K562 (cell line): ENCODE measurements around the gene GRB10. TPM values are rescaled to one million over a fixed set of nuclear protein-coding genes. Genes with fewer than 3 reads are reported as not detected.

ENCODE experiments used
- ATAC-seq: fragments of 200-7000 bp; cut with Tn5 transposase; 3 replicates; pipeline ENCODE4 v1.9.1; 2020; ENCODE audit warnings: moderate library complexity
- BruUV-seq: library from RNA; stranded (reverse); fragments of 400-500 nt; replicated peaks from 2 replicates; lab custom pipeline; 2021; lab: Mats Ljungman, UMichigan
- CTCF ChIA-PET: fragments of 300-600 bp; formaldehyde crosslinking; extraction: SDS; loops from one replicate; lab custom pipeline; 2021; ENCODE audit warnings: low intra/inter-chr PET ratio; lab: Yijun Ruan, JAX
- POLR2A ChIA-PET: fragments of 300-600, 350-650 bp; sonication (Branson Sonifier 250); formaldehyde crosslinking; extraction: SDS; loops from one replicate; lab custom pipeline; 2021; ENCODE audit warnings: antibody characterized with exemption, inconsistent platforms; lab: Yijun Ruan, JAX
- DNase-seq, 4 experiments: peaks; one replicate each; pipeline versions ENCODE4 v3.0.0 to v3.0.0-alpha.2; 2011 to 2018; ENCODE audit warnings: low spot score in 3 of 4, mixed read lengths in 3 of 4; ENCODE audit errors: extremely low read depth in 1 of 4
- FAIRE-seq: peaks from 2 replicates; lab custom pipeline; 2011; peaks lifted over from hg19 to GRCh38; lab: Jason Lieb, UNC
- H2AFZ ChIP-seq: 2 replicates; pipeline ENCODE4 v1.6.0; 2011; ENCODE audit warnings: low read depth, low read length, control low read depth, inconsistent platforms
- H3K27ac ChIP-seq: fragments of 200-600 bp; 3 replicates; pipeline ENCODE4 v1.8.0; 2011; ENCODE audit warnings: low read depth, mild to moderate bottlenecking, control low read depth, inconsistent platforms, low read length, moderate library complexity, mixed read lengths; ENCODE audit errors: extremely low read depth
- H3K27me3 ChIP-seq, 2 experiments: fragments of 300-600 bp in 1 of 2; 2 replicates in 1 of 2; 3 replicates in 1 of 2; pipeline versions ENCODE4 v1.6.0 to v1.8.0; 2011; ENCODE audit warnings: inconsistent platforms in 2 of 2, low read length in 2 of 2, mild to moderate bottlenecking in 1 of 2, mixed read lengths in 1 of 2, moderate library complexity in 1 of 2; ENCODE audit not compliant: control insufficient read depth in 2 of 2, insufficient read depth in 2 of 2
- H3K36me3 ChIP-seq: fragments of 300-600 bp; 3 replicates; pipeline ENCODE4 v1.8.0; 2011; ENCODE audit warnings: mild to moderate bottlenecking, low read length, inconsistent platforms; ENCODE audit not compliant: control insufficient read depth, insufficient read depth
- H3K4me1 ChIP-seq, 2 experiments: fragments of 200-600 bp in 1 of 2; replicated peaks in 1 of 2; 2 replicates in 1 of 2; 3 replicates in 1 of 2; pipeline versions ENCODE4 v1.5.1 to v1.8.0; 2011; ENCODE audit warnings: inconsistent platforms in 2 of 2, low read length in 2 of 2, mild to moderate bottlenecking in 1 of 2, mixed read lengths in 1 of 2, moderate library complexity in 1 of 2; ENCODE audit not compliant: control insufficient read depth in 2 of 2, insufficient read depth in 2 of 2
- H3K4me2 ChIP-seq: 2 replicates; pipeline ENCODE4 v1.6.1; 2011; ENCODE audit warnings: low read length, control low read depth, inconsistent platforms, mixed read lengths; ENCODE audit not compliant: insufficient read depth
- H3K4me3 ChIP-seq: fragments of 200-600 bp; sonication (generic), shearing (Covaris generic); 2 replicates; pipeline ENCODE4 v1.5.1; 2016; ENCODE audit warnings: control low read depth, inconsistent platforms
- H3K79me2 ChIP-seq: fragments of 200-600 bp; 3 replicates; pipeline ENCODE4 v1.8.0; 2011; ENCODE audit warnings: low read length, inconsistent platforms; ENCODE audit not compliant: control insufficient read depth, insufficient read depth
- H3K9ac ChIP-seq, 2 experiments: 2 replicates each; pipeline versions ENCODE4 v1.6.0 to v1.6.1; 2011; ENCODE audit warnings: low read depth in 2 of 2, low read length in 2 of 2, control low read depth in 1 of 2, inconsistent platforms in 1 of 2, mild to moderate bottlenecking in 1 of 2, mixed read lengths in 1 of 2; ENCODE audit not compliant: insufficient read depth in 1 of 2
- H3K9me1 ChIP-seq: one replicate; pipeline ENCODE4 v1.6.0; 2011; ENCODE audit warnings: inconsistent platforms, mild to moderate bottlenecking, low read length, moderate library complexity; ENCODE audit not compliant: control insufficient read depth, insufficient read depth
- H3K9me3 ChIP-seq: replicated peaks from 2 replicates; pipeline ENCODE4 v1.5.1; 2011; ENCODE audit warnings: low read depth, low read length, inconsistent platforms; ENCODE audit not compliant: control insufficient read depth, insufficient read depth
- H4K20me1 ChIP-seq: replicated peaks from 2 replicates; pipeline ENCODE4 v1.6.1; 2011; ENCODE audit warnings: low read length, inconsistent platforms, mixed read lengths; ENCODE audit not compliant: control insufficient read depth, insufficient read depth
- ARHGAP35 ChIP-seq: fragments of 450-650 bp; IDR thresholded peaks from 2 replicates; pipeline ENCODE4 v1.6.1; 2018; ENCODE audit not compliant: partially characterized antibody
- BCOR ChIP-seq: fragments of 450-650 bp; IDR thresholded peaks from 2 replicates; pipeline ENCODE4 v1.6.1; 2016
- HNRNPH1 ChIP-seq: fragments of 200-400 bp; formaldehyde crosslinking; optimal IDR thresholded peaks from 2 replicates; pipeline ENCODE3; 2017; ENCODE audit warnings: low read depth, mild to moderate bottlenecking, low read length, moderate library complexity
- MAFK ChIP-seq: IDR thresholded peaks from 2 replicates; pipeline ENCODE4 v1.6.1; 2011; ENCODE audit warnings: low read length, improper control_type of control experiment
- RB1 ChIP-seq: fragments of 450-650 bp; IDR thresholded peaks from 2 replicates; pipeline ENCODE4 v1.6.1; 2017; ENCODE audit warnings: low read depth, mild to moderate bottlenecking
- RBM17 ChIP-seq: fragments of 200-400 bp; formaldehyde crosslinking; IDR thresholded peaks from 2 replicates; pipeline ENCODE4 v1.6.1; 2017; ENCODE audit warnings: low read depth, mild to moderate bottlenecking, low read length, borderline replicate concordance
- SMARCA5 ChIP-seq: fragments of 450-650 bp; IDR thresholded peaks from 2 replicates; pipeline ENCODE4 v1.6.1; 2016
- SNIP1 ChIP-seq: fragments of 450-650 bp; IDR thresholded peaks from 2 replicates; pipeline ENCODE4 v1.7.1; 2017; ENCODE audit warnings: low read depth, mild to moderate bottlenecking
- SNRNP70 ChIP-seq: fragments of 200-400 bp; formaldehyde crosslinking; optimal IDR thresholded peaks from 2 replicates; pipeline ENCODE3; 2017; ENCODE audit warnings: low read depth, low read length
- SP2 ChIP-seq: IDR thresholded peaks from 2 replicates; pipeline ENCODE4 v1.6.1; 2011; ENCODE audit warnings: mild to moderate bottlenecking, low read depth, low read length, moderate library complexity; ENCODE audit not compliant: poor library complexity, severe bottlenecking; ENCODE audit errors: extremely low read depth
- SRSF7 ChIP-seq: fragments of 200-400 bp; formaldehyde crosslinking; optimal IDR thresholded peaks from 2 replicates; pipeline ENCODE3; 2017; ENCODE audit warnings: mild to moderate bottlenecking, low read depth, low read length
- ZEB2 ChIP-seq: fragments of 450-650 bp; IDR thresholded peaks from 2 replicates; pipeline ENCODE4 v1.6.1; 2016
- ZNF217 ChIP-seq: sonication (generic); formaldehyde crosslinking; IDR thresholded peaks from 2 replicates; pipeline ENCODE4 v1.8.0; 2022; ENCODE audit warnings: mild to moderate bottlenecking, missing genetic modification reagents
- ZNF282 ChIP-seq: sonication (generic); formaldehyde crosslinking; IDR thresholded peaks from 2 replicates; pipeline ENCODE4 v1.8.1; 2023; ENCODE audit warnings: missing genetic modification reagents
- WGBS: fragments of 100-300 bp; shearing (Covaris generic); methylation state at CpG from one replicate; pipeline ENCODE4 v1.1.6; 2016; ENCODE audit warnings: low coverage, mixed read lengths; ENCODE audit not compliant: insufficient coverage; ENCODE audit errors: missing lambda C conversion rate; 5-methylcytosine and 5-hydroxymethylcytosine counted together
- in situ Hi-C: fragments of 300-500 bp; cut with MboI; formaldehyde crosslinking; loops from 4 replicates; pipeline ENCODE4 v1.15.0; 2018; ENCODE audit warnings: inconsistent platforms, mixed read lengths
- intact Hi-C: fragments of 100-400 bp; cut with micrococcal nuclease; formaldehyde crosslinking; loops from 2 replicates; pipeline ENCODE4 v1.14.2; 2022
- polyA plus RNA-seq, 8 experiments: library from polyadenylated mRNA; depleted of rRNA in 4 of 8; stranded (reverse) in 5 of 8; unstranded in 3 of 8; fragments of >200 nt; fragmentation: Nextera tagmentation in 2 of 8; fragmentation: Illumina TruSeq in 1 of 8; extraction: Ambion mirVana in 2 of 8; extraction: Trizol in 1 of 8; gene quantifications; 2 replicates each; pipeline versions ENCODE4 v1.2.1 to v1.2.3, GENCODE V29; 2011 to 2014; ENCODE audit warnings: inconsistent platforms in 1 of 8, missing spikeins in 1 of 8
- total RNA-seq, 7 experiments: library from RNA; depleted of rRNA in 6 of 7; stranded (reverse); fragments of >200 nt in 6 of 7; fragmentation: Illumina TruSeq in 2 of 7; extraction: Trizol in 2 of 7; gene quantifications; 2 replicates each; pipeline versions ENCODE4 v1.2.1 to v1.2.3, GENCODE V29; 2011 to 2021; ENCODE audit warnings: low replicate concordance in 1 of 7
- TF ChIP-seq, protein P1 (sequence below): fragments of 250-450 bp; sonication (Bioruptor Pico); IDR thresholded peaks from 2 replicates; pipeline ENCODE4 v1.5.0; 2021; ENCODE audit warnings: mild to moderate bottlenecking, borderline replicate concordance
- TF ChIP-seq, protein P2 (sequence below): sonication (generic); formaldehyde crosslinking; IDR thresholded peaks from 2 replicates; pipeline ENCODE4 v1.8.0; 2023; ENCODE audit warnings: mild to moderate bottlenecking, missing genetic modification reagents
- TF ChIP-seq, protein P3 (sequence below): fragments of 450-650 bp; IDR thresholded peaks from 2 replicates; pipeline ENCODE4 v1.6.1; 2014; ENCODE audit warnings: low read depth, mild to moderate bottlenecking, moderate library complexity, borderline replicate concordance

The GRB10 gene
- total and polyA plus RNA-seq, 9 of the 15 experiments (the other 6 are each of a cell fraction or from before 2014, with no cell fraction given) = 8.9 to 88.5 (median 40.7) TPM

DNA sequence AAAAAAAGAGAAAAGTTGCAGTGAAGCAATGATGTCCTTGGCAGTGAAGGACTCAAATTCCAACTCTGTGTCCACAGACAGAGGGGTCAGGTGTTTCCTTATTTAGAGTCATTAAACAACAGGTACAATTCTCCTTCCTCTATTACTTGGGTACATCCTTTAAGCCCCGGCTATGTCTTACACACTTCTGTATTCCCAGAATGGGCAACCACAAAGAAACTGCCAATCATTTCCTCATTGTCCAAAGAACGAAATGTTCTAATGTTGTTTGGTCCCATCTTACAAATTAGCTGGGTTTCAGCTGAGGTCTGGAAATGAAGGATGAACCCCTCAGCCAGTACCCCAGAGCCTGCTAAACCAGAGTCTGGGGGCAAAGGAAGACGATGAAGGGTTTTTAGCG is 59.5 kb downstream of the GRB10 start:
- FAIRE-seq = no peak
- ATAC-seq = no peak
- Histone ChIP-seq H4K20me1 (peaks cover 36% of the 10 kb centered on the region), H2AFZ (no peak overlapping the region), H3K79me2 (peaks cover 72% of the 10 kb centered on the region), H3K9me3 (no peaks in the 10 kb centered on the region), H3K27me3 (no peaks in the 10 kb centered on the region), H3K4me1 (peaks cover 0 to 10% of the 10 kb centered on the region in 2 experiments; a peak in 3 of 5 replicates), H3K9me1 (no peaks in the 10 kb centered on the region), H3K27ac (no peak overlapping the region), H3K9ac (no peak overlapping the region), H3K4me3 (no peak overlapping the region), H3K4me2 (no peak overlapping the region), H3K36me3 (peaks cover 14% of the 10 kb centered on the region; the same call in 1 of the 3 replicates)
- WGBS = 96% methylated on average over 4 of the region's 4 CpGs
- intact Hi-C loops (no loop called here), in situ Hi-C loops (no loop called here)
- CTCF ChIA-PET = no interaction called here
- POLR2A ChIA-PET = no interaction called here
- no peak for DNase-seq
- TF ChIP-seq BCOR (no peak), ARHGAP35 (no peak), ZEB2 (no peak), ZNF282 (CRISPR knock-in tag) (no peak), RBM17 (no peak), SP2 (no peak), ZNF217 (CRISPR knock-in tag) (no peak), SRSF7 (no peak), SNIP1 (no peak), HNRNPH1 (no peak), RB1 (no peak), SMARCA5 (no peak), MAFK (no peak), SNRNP70 (no peak)
- TF ChIP-seq, protein P1, sequence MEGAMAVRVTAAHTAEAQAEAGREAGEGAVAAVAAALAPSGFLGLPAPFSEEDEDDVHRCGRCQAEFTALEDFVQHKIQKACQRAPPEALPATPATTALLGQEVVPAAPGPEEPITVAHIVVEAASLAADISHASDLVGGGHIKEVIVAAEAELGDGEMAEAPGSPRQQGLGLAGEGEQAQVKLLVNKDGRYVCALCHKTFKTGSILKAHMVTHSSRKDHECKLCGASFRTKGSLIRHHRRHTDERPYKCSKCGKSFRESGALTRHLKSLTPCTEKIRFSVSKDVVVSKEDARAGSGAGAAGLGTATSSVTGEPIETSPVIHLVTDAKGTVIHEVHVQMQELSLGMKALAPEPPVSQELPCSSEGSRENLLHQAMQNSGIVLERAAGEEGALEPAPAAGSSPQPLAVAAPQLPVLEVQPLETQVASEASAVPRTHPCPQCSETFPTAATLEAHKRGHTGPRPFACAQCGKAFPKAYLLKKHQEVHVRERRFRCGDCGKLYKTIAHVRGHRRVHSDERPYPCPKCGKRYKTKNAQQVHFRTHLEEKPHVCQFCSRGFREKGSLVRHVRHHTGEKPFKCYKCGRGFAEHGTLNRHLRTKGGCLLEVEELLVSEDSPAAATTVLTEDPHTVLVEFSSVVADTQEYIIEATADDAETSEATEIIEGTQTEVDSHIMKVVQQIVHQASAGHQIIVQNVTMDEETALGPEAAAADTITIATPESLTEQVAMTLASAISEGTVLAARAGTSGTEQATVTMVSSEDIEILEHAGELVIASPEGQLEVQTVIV = no peak
- TF ChIP-seq, protein P2, sequence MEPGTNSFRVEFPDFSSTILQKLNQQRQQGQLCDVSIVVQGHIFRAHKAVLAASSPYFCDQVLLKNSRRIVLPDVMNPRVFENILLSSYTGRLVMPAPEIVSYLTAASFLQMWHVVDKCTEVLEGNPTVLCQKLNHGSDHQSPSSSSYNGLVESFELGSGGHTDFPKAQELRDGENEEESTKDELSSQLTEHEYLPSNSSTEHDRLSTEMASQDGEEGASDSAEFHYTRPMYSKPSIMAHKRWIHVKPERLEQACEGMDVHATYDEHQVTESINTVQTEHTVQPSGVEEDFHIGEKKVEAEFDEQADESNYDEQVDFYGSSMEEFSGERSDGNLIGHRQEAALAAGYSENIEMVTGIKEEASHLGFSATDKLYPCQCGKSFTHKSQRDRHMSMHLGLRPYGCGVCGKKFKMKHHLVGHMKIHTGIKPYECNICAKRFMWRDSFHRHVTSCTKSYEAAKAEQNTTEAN (CRISPR knock-in tag) = no peak
- TF ChIP-seq, protein P3, sequence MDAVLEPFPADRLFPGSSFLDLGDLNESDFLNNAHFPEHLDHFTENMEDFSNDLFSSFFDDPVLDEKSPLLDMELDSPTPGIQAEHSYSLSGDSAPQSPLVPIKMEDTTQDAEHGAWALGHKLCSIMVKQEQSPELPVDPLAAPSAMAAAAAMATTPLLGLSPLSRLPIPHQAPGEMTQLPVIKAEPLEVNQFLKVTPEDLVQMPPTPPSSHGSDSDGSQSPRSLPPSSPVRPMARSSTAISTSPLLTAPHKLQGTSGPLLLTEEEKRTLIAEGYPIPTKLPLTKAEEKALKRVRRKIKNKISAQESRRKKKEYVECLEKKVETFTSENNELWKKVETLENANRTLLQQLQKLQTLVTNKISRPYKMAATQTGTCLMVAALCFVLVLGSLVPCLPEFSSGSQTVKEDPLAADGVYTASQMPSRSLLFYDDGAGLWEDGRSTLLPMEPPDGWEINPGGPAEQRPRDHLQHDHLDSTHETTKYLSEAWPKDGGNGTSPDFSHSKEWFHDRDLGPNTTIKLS = no peak
- BruUV-seq = no TSS peak
